HEK293 (cell line): Measurements from ENCODE around the gene SOX6.

Experiments used
- CTCF ChIA-PET: fragments of 350-600 bp; formaldehyde crosslinking; extraction: SDS; loops from one replicate; lab custom pipeline; 2021; ENCODE audit warnings: antibody characterized with exemption; lab: Yijun Ruan, JAX
- POLR2A ChIA-PET: fragments of 300-600 bp; formaldehyde crosslinking; extraction: SDS; loops from one replicate; lab custom pipeline; 2020; ENCODE audit warnings: antibody characterized with exemption, inconsistent platforms; lab: Yijun Ruan, JAX
- H3K27ac ChIP-seq: fragments of 200-500 bp; sonication (Bioruptor generic); 2 replicates; pipeline ENCODE4 v1.5.1; 2014; ENCODE audit warnings: low read depth, low read length, control low read depth, inconsistent platforms; ENCODE audit errors: extremely low read depth
- H3K36me3 ChIP-seq, 2 experiments: fragments of 200-500 bp in 1 of 2; sonication (Bioruptor generic) in 1 of 2; 1 replicate in 1 of 2; 2 replicates in 1 of 2; pipeline ENCODE4 v1.5.1; 2014 to 2017; ENCODE audit warnings: inconsistent platforms in 2 of 2, low read length in 2 of 2; ENCODE audit not compliant: control insufficient read depth in 2 of 2, insufficient read depth in 1 of 2
- H3K4me1 ChIP-seq: fragments of 200-500 bp; sonication (Bioruptor generic); 2 replicates; pipeline ENCODE4 v1.5.1; 2014; ENCODE audit warnings: mild to moderate bottlenecking, low read length, inconsistent platforms; ENCODE audit not compliant: control insufficient read depth, insufficient read depth
- H3K4me3 ChIP-seq: 2 replicates; pipeline ENCODE4 v1.5.1; 2011; ENCODE audit warnings: low read depth, mild to moderate bottlenecking, control low read depth, low read length, moderate library complexity
- H3K9me3 ChIP-seq: fragments of 200-500 bp; sonication (Bioruptor generic); 2 replicates; pipeline ENCODE4 v1.5.1; 2014; ENCODE audit warnings: low read depth, low read length, inconsistent platforms; ENCODE audit not compliant: control insufficient read depth, insufficient read depth
- GLI2 ChIP-seq: fragments of 450-650 bp; formaldehyde crosslinking; IDR thresholded peaks from 2 replicates; pipeline ENCODE4; 2017; ENCODE audit warnings: missing biosample characterization, missing genetic modification characterization, low read depth, borderline replicate concordance
- REST ChIP-seq: fragments of 450-650 bp; formaldehyde crosslinking; IDR thresholded peaks from 2 replicates; pipeline ENCODE4 v1.5.1; 2016; ENCODE audit warnings: missing biosample characterization, missing genetic modification characterization
- TCF7L2 ChIP-seq: IDR thresholded peaks from 2 replicates; pipeline ENCODE4 v1.6.1; 2011; ENCODE audit warnings: low read depth, mild to moderate bottlenecking, inconsistent platforms, low read length, moderate library complexity, borderline replicate concordance
- TRIM28 ChIP-seq: IDR thresholded peaks from 2 replicates; pipeline ENCODE4 v1.6.1; 2011; ENCODE audit warnings: low read length, control low read depth, borderline replicate concordance
- ZBTB49 ChIP-seq: fragments of 450-650 bp; formaldehyde crosslinking; IDR thresholded peaks from 2 replicates; pipeline ENCODE4 v1.5.1; 2016; ENCODE audit warnings: missing biosample characterization, missing genetic modification characterization, low read depth
- ZBTB8A ChIP-seq: fragments of 450-650 bp; formaldehyde crosslinking; IDR thresholded peaks from 2 replicates; pipeline ENCODE4 v1.5.1; 2016; ENCODE audit warnings: missing biosample characterization, missing genetic modification characterization
- ZNF121 ChIP-seq: fragments of 450-650 bp; formaldehyde crosslinking; IDR thresholded peaks from 2 replicates; pipeline ENCODE4 v1.5.1; 2016; ENCODE audit warnings: missing biosample characterization, missing genetic modification characterization
- ZNF248 ChIP-seq: fragments of 450-650 bp; formaldehyde crosslinking; IDR thresholded peaks from 2 replicates; pipeline ENCODE4 v1.5.1; 2017; ENCODE audit warnings: missing biosample characterization, missing genetic modification characterization
- ZNF280D ChIP-seq: fragments of 450-650 bp; formaldehyde crosslinking; IDR thresholded peaks from 2 replicates; pipeline ENCODE4 v1.5.1; 2016; ENCODE audit warnings: missing biosample characterization, missing genetic modification characterization
- ZNF335 ChIP-seq: fragments of 450-650 bp; formaldehyde crosslinking; conservative IDR thresholded peaks from 2 replicates; pipeline ENCODE4 v1.5.1; 2016; ENCODE audit warnings: missing biosample characterization, missing genetic modification characterization
- ZNF416 ChIP-seq: fragments of 450-650 bp; formaldehyde crosslinking; IDR thresholded peaks from 2 replicates; pipeline ENCODE4 v1.5.1; 2016; ENCODE audit warnings: missing biosample characterization, missing genetic modification characterization
- ZNF433 ChIP-seq: fragments of 450-650 bp; formaldehyde crosslinking; IDR thresholded peaks from 2 replicates; pipeline ENCODE4 v1.5.1; 2016; ENCODE audit warnings: missing biosample characterization, missing genetic modification characterization, low read depth
- ZNF473 ChIP-seq: fragments of 450-650 bp; formaldehyde crosslinking; IDR thresholded peaks from 2 replicates; pipeline ENCODE4 v1.5.1; 2017; ENCODE audit warnings: missing biosample characterization, missing genetic modification characterization
- ZNF518A ChIP-seq: fragments of 450-650 bp; formaldehyde crosslinking; conservative IDR thresholded peaks from 2 replicates; pipeline ENCODE4 v1.5.1; 2016; ENCODE audit warnings: low read depth, missing biosample characterization, missing genetic modification characterization
- ZNF530 ChIP-seq: fragments of 450-650 bp; formaldehyde crosslinking; IDR thresholded peaks from 2 replicates; pipeline ENCODE4 v1.5.1; 2016; ENCODE audit warnings: low read depth, missing biosample characterization, missing genetic modification characterization
- ZNF561 ChIP-seq: fragments of 450-650 bp; IDR thresholded peaks from 2 replicates; pipeline ENCODE4 v1.5.1; 2018; ENCODE audit warnings: missing biosample characterization, missing genetic modification characterization, borderline replicate concordance
- ZNF610 ChIP-seq: fragments of 450-650 bp; formaldehyde crosslinking; IDR thresholded peaks from 2 replicates; pipeline ENCODE4 v1.5.1; 2016; ENCODE audit warnings: missing biosample characterization, missing genetic modification characterization, borderline replicate concordance
- ZNF701 ChIP-seq: fragments of 450-650 bp; formaldehyde crosslinking; IDR thresholded peaks from 2 replicates; pipeline ENCODE4 v1.5.1; 2016; ENCODE audit warnings: missing biosample characterization, missing genetic modification characterization
- ZNF777 ChIP-seq: fragments of 450-650 bp; formaldehyde crosslinking; IDR thresholded peaks from 2 replicates; pipeline ENCODE4 v1.5.1; 2017; ENCODE audit warnings: missing biosample characterization, missing genetic modification characterization, borderline replicate concordance
- ZNF792 ChIP-seq: fragments of 450-650 bp; formaldehyde crosslinking; IDR thresholded peaks from 2 replicates; pipeline ENCODE4 v1.5.1; 2016; ENCODE audit warnings: missing biosample characterization, missing genetic modification characterization
- ZSCAN30 ChIP-seq: fragments of 450-650 bp; IDR thresholded peaks from 2 replicates; pipeline ENCODE4 v1.5.1; 2018; ENCODE audit warnings: missing biosample characterization, mild to moderate bottlenecking, missing genetic modification characterization, moderate library complexity
- ZXDB ChIP-seq: fragments of 450-650 bp; formaldehyde crosslinking; IDR thresholded peaks from 2 replicates; pipeline ENCODE4 v1.5.1; 2016; ENCODE audit warnings: missing biosample characterization, missing genetic modification characterization

SOX6 gene

GRCh38 chr11:16111690-16112089 lies 244.7 kb downstream of the SOX6 start:
- Histone ChIP-seq H3K4me3 (no peak overlapping the region), H3K36me3 (no peaks in the 10 kb centered on the region), H3K27ac (no peak overlapping the region), H3K9me3 (no peaks in the 10 kb centered on the region), H3K4me1 (peaks cover 14% of the 10 kb centered on the region)
- 0 out of 2 replicates have a peak, but pooled peaks have one; percentile 13 for TF ChIP-seq TRIM28
- no peak for TF ChIP-seq ZNF530 (tag by site-specific recombination)
- no peak for TF ChIP-seq ZNF473 (tag by site-specific recombination)
- POLR2A ChIA-PET: no interaction called here
- CTCF ChIA-PET: interaction anchor here (0.6 kb wide), 1 partner anchor 142 kb away, joined by 4 read pairs; no protein-coding TSS in a partner anchor

- no peak overlapping the region for H3K4me3 ChIP-seq
- H3K27ac ChIP-seq: no peak overlapping the region
- TF ChIP-seq ZNF610 (tag by site-specific recombination) (no peak), ZBTB49 (tag by site-specific recombination) (no peak), ZBTB8A (tag by site-specific recombination) (no peak), ZNF433 (tag by site-specific recombination) (no peak), ZNF792 (tag by site-specific recombination) (no peak), ZSCAN30 (tag by site-specific recombination) (no peak), GLI2 (no peak), ZNF335 (tag by site-specific recombination) (no peak), ZNF473 (tag by site-specific recombination) (no peak), ZNF280D (tag by site-specific recombination) (no peak), ZNF248 (tag by site-specific recombination) (no peak), ZXDB (tag by site-specific recombination) (no peak), ZNF777 (no peak), TCF7L2 (no peak), ZNF518A (no peak), ZNF416 (tag by site-specific recombination) (no peak), REST (no peak), ZNF701 (tag by site-specific recombination) (no peak), ZNF561 (tag by site-specific recombination) (no peak), ZNF121 (tag by site-specific recombination) (no peak)
- TF ChIP-seq, all 188 proteins: peak for 0
- CTCF ChIA-PET: no interaction called here
- peaks cover 14% of the 10 kb centered on the region for H3K4me1 ChIP-seq
- no peaks in the 10 kb centered on the region for H3K9me3 ChIP-seq
- no peaks in the 10 kb centered on the region for H3K36me3 ChIP-seq
- POLR2A ChIA-PET: no interaction called here
Measured at GRCh38 chr11:16110886-16111285, 245.5 kb downstream of the SOX6 start.
